ENCODE measurements around the gene MAN1A2.
"Not testable (repeated sequence)": the region's sequence is repeated elsewhere in the genome, so short reads cannot be mapped to it uniquely, and the experiment has no call there.

The MAN1A2 gene

GRCh38 chr1:117396636-117397035 lies 29.4 kb downstream of the MAN1A2 start:
- DNase-seq (ENCODE audit: low read depth in 2 of 3, low spot score in 1 of 3), result no peak

GRCh38 chr1:117398957-117399356 lies 31.7 kb downstream of the MAN1A2 start:
- no peak for DNase-seq (ENCODE audit: low read depth in 2 of 3, low spot score in 1 of 3)

GRCh38 chr1:117401761-117402160 lies 34.5 kb downstream of the MAN1A2 start:
- DNase-seq (ENCODE audit: low read depth in 2 of 3, low spot score in 1 of 3), result no peak

- DNase-seq (ENCODE audit: low read depth in 2 of 3, low spot score in 1 of 3), result no peak
Observed at GRCh38 chr1:117403597-117403996, 36.3 kb downstream of the MAN1A2 start.

GRCh38 chr1:117405042-117405441 lies 37.8 kb downstream of the MAN1A2 start:
- DNase-seq (ENCODE audit: low read depth in 2 of 3, low spot score in 1 of 3), result no peak

GRCh38 chr1:117412472-117412871 lies 45.2 kb downstream of the MAN1A2 start:
- no peak for DNase-seq (ENCODE audit: low read depth in 2 of 3, low spot score in 1 of 3)

DNA sequence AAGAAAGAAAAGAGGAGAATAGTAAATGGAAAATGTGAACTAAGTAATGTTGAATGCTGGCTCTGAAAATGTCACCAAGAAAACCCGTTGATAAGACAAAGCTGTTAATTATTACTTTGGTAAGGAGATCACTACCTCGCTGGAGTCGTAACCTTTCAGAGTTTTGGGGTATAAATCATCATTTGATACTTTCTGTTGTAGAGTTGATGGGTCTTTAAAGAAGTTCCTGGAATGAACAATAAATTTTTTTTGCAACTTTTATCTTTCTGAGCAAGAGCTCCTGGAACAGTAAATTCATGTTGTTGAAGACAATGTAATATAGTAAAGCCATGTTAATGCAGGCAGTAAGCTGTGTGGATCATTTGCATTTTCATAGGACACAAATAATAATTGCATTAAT lies 46.2 kb downstream of the MAN1A2 start:
- no peak for DNase-seq (ENCODE audit: low read depth in 2 of 3, low spot score in 1 of 3)

- DNase-seq (ENCODE audit: low read depth in 2 of 3, low spot score in 1 of 3), result no peak
Observed at GRCh38 chr1:117414943-117415342, 47.7 kb downstream of the MAN1A2 start.

DNA sequence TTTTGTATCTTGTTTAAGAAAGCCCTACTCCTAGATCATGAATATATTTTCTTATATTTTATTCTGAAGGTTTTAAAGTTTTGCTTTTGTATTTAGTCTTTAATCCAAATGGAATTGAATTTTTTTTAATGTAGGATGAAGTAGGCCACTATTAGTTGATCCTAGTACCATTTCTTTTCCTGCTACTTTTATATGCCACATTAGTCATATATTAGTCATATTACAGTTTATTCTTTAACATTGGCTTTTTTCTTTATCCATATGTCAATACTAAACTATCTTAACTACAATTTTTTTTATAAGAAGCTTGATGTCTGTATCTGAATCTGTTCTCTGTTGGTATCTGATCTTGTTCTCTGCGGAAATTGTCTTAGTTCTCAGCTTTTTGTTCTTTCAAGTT lies 48.8 kb downstream of the MAN1A2 start:
- no peak for DNase-seq (ENCODE audit: low read depth in 2 of 3, low spot score in 1 of 3)

- no peak for DNase-seq (ENCODE audit: low read depth in 2 of 3, low spot score in 1 of 3)
Observed at GRCh38 chr1:117416546-117417125, 49.4 kb downstream of the MAN1A2 start.

DNA sequence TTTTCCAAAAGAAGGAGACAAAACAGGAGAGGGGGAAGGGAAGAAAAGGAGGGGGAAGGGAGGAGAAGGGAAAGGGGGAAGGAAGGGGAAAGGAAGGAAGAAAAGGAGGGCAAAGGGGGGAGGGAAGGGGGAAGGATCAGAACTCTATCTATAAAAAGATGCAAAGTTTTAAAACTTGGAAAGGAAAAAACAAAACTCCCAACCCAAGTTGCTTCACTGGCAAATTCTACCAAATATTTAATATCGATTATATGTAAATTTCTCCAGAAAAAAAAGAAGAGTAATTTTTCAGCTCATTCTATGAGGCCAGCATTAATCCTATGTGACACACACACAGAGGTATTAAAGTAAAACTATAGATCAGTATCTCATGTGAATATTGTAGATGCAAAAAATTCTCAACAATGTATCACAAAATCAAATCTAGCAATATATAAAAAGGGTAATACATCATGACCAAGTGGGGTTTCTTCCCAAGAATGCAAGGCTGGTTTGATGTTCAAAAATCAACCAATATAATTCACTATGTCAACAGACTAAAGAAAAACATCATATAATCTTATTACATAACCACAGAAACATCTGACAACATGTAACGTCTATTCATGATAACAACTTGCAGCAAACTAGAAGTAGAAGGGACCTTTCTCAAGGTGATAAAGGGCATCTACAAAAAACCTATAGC lies 57.9 kb downstream of the MAN1A2 start:
- DNase-seq (ENCODE audit: low read depth in 2 of 3, low spot score in 1 of 3), result no peak

DNA sequence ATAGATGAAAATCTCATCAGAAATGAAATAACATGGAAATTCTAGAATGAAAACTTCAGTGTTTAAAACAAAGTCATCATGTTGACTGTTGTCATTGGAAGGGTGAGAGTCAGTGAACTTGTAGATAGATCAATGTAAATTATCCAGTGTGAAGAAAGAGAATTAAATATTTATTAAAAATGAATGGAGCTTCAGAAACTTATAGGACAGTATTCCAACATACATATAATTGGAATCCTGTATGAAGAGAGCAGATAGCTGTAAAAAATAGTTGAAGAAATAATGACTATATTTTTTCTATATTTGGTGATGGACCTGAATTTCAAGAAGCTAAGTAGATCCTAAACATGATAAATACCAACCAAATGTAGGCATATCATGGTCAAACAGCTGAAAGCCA lies 60.0 kb downstream of the MAN1A2 start:
- no peak for DNase-seq (ENCODE audit: low read depth in 2 of 3, low spot score in 1 of 3)

DNA sequence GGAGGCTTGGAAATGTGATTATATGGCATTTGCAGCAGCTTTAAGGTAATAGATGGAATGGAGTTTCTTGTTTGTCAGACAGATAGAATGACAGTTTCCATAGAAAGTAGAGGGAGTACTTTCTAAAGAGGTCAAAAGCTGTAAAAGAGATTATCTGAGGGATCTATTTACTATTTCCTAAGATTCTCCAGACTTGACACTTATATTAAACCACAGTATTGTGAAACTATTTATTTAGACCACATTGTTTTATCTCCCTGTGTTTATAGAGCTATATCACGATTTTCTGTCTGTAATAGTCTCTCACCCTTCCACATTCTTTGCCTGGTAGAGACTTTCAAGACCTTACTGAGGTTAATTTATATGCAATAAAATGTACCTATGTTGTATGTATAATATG lies 66.7 kb downstream of the MAN1A2 start:
- no peak for DNase-seq (ENCODE audit: low read depth in 2 of 3, low spot score in 1 of 3)

GRCh38 chr1:117436513-117436912 lies 69.3 kb downstream of the MAN1A2 start:
- DNase-seq (ENCODE audit: low read depth in 2 of 3, low spot score in 1 of 3), result no peak

- no peak for DNase-seq (ENCODE audit: low read depth in 2 of 3, low spot score in 1 of 3)
Observed at GRCh38 chr1:117447661-117448060, 80.4 kb downstream of the MAN1A2 start.

GRCh38 chr1:117452216-117452615 lies 85.0 kb downstream of the MAN1A2 start:
- DNase-seq (ENCODE audit: low read depth in 2 of 3, low spot score in 1 of 3), result no peak

DNA sequence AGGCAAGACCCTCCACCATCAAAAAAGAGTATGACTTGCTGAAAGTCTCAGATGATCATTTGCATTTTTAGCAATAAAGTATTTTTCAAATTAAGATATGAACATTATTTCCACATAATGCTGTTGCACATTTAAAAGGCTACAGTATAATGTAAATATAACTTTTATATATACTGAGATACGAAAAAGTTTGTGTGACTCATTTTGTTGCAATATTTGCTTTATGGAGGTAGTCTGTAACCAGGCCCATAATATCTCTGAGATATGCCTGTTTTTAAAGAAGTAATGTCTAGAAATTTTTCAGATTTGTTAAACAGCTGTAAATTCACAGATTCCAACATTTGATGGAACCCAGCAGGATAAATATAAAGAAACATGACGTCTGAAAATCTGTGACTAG lies 86.7 kb downstream of the MAN1A2 start:
- DNase-seq (ENCODE audit: low read depth in 2 of 3, low spot score in 1 of 3), result no peak

DNA sequence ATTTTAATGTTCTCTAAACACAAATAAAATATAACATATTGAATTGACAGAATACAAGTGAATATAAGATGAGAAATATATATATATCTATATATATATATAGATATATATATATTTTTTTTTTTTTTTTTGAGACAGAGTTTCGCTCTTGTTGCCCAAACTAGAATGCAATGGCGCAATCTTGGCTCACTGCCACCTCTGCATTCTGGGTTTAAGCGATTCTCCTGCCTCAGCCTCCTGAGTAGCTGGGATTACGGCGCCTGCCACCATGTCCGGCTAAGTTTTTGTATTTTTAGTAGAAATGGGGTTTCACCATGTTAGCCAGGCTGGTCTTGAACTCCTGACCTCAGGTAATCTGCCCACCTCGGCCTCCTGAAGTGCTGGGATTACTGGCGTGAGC lies 91.2 kb downstream of the MAN1A2 start:
- not testable (repeated sequence) for DNase-seq (ENCODE audit: low read depth in 2 of 3, low spot score in 1 of 3)

DNA sequence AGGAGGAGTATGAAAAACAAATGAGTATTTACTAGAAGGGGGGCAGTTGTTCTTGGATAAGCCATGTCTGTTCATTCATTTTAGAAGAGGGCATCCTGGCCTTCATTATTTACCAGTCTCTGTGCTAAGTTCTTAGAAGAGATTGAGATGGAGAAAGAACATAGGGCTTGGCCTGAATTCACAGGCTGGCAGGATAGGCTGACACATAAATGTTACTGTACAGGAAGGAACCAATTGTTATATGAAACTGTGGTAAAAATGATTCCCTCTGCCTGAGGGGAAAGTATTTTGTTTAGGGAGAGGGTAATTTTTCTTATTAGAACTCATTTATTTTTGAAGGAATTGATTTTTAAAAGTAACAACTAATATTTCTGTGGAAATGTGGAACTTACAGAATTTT lies 99.5 kb downstream of the MAN1A2 start:
- no peak for DNase-seq (ENCODE audit: low read depth in 2 of 3, low spot score in 1 of 3)

DNA sequence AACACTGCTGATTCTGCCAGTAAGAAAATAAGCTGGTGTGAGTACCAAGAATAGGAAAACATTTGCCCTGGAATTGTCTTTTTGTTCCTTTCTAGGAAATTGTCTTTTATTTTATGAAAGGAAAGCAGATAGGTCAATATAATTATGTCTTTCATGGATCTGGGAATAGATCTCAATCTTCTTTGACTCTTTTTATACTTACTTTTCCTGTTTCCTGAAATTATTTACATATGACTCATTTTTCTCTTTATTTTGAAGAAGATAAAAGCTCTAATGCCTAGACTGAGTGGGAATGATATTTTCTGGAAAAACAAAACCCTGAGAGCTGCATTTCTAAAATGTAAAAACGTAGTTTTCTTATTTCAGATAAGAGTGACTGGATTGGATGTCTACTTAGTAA lies 100.1 kb downstream of the MAN1A2 start:
- DNase-seq (ENCODE audit: low read depth in 2 of 3, low spot score in 1 of 3), result no peak

DNA sequence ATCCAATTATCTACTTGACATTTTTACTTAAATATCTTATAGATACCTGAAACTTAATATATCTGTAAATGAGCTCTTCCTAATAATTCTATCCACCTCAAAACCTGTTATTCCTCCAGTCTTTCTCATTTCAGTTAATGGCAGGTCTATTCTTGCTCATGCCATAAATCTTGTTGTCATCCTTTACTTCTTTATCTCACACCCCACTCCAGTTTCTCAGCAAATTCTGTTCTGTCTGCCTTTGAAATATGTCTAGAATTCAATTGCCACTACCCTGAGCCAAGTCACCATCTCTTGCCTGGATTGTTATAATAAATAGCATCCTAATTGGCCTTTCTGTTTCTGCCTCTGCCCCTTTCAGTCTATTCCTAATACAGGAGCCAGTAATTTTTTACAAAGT lies 105.8 kb downstream of the MAN1A2 start:
- no peak for DNase-seq (ENCODE audit: low read depth in 2 of 3, low spot score in 1 of 3)

GRCh38 chr1:117475495-117475894 lies 108.2 kb downstream of the MAN1A2 start:
- DNase-seq (ENCODE audit: low read depth in 2 of 3, low spot score in 1 of 3), result not testable (repeated sequence)

DNA sequence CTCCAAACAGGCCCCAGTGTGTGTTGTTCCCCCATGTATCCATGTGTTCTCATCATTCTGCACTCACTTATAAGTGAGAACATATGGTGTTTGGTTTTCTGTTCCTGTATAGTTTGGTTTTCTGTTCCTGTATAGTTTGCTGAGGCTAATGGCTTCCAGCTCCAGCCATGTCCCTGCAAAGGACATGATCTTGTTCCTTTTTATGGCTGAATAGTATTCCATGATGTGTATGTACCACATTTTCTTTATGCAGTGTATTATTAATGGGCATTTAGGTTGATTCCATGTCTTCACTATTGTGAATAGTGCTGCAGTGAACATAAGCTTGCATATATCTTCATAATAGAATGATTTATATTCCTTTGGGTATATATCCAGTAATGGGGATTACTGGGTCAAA lies 111.8 kb downstream of the MAN1A2 start:
- no peak for DNase-seq (ENCODE audit: low read depth in 2 of 3, low spot score in 1 of 3)

Measured in stimulated activated CD4-positive, alpha-beta T cell treated with anti-CD3 and anti-CD28 coated beads, Interleukin-12 subunit alpha, Interleukin-12 subunit beta, amount 100 ng/mL, for 48 hours (primary cell).